Skeletal muscle tissue (tissue), 4 donors: ENCODE results near the gene ALG8. TPM values are rescaled to one million over a fixed set of nuclear protein-coding genes. Genes with fewer than 3 reads are reported as not detected.

Experiments
- H3K27ac ChIP-seq: one replicate; pipeline ENCODE4 v1.7.0; 2013; ENCODE audit warnings: mild to moderate bottlenecking, low read depth, low read length, inconsistent platforms
- H3K27me3 ChIP-seq, 3 donors: one replicate each; pipeline ENCODE4 v1.7.0; 2013; ENCODE audit warnings: low read length in 3 of 3; ENCODE audit not compliant: control insufficient read depth in 3 of 3, insufficient read depth in 3 of 3
- H3K36me3 ChIP-seq, 3 donors: one replicate each; pipeline ENCODE4 v1.7.0; 2013; ENCODE audit warnings: low read length in 3 of 3; ENCODE audit not compliant: control insufficient read depth in 3 of 3, insufficient read depth in 3 of 3
- H3K4me1 ChIP-seq, 3 donors: one replicate each; pipeline ENCODE4 v1.7.0; 2013; ENCODE audit warnings: low read length in 3 of 3, mild to moderate bottlenecking in 3 of 3; ENCODE audit not compliant: control insufficient read depth in 3 of 3, insufficient read depth in 3 of 3
- H3K4me3 ChIP-seq, 3 donors: one replicate each; pipeline ENCODE4 v1.7.0; 2013; ENCODE audit warnings: low read length in 3 of 3
- H3K9ac ChIP-seq, 3 donors: one replicate each; pipeline ENCODE4 v1.7.0; 2013; ENCODE audit warnings: low read length in 3 of 3, mild to moderate bottlenecking in 3 of 3, moderate library complexity in 2 of 3, low read depth in 1 of 3
- H3K9me3 ChIP-seq, 3 donors: one replicate each; pipeline ENCODE4 v1.7.0; 2013; ENCODE audit warnings: low read length in 3 of 3; ENCODE audit not compliant: control insufficient read depth in 3 of 3
- total RNA-seq: library from RNA; depleted of rRNA; stranded (reverse); fragments of >200 nt; gene quantifications from one replicate; pipeline ENCODE4 v1.2.3, GENCODE V29; 2014
- donor health status: Osteomylitis.

Gene ALG8
- total RNA-seq = 57.4 TPM

DNA sequence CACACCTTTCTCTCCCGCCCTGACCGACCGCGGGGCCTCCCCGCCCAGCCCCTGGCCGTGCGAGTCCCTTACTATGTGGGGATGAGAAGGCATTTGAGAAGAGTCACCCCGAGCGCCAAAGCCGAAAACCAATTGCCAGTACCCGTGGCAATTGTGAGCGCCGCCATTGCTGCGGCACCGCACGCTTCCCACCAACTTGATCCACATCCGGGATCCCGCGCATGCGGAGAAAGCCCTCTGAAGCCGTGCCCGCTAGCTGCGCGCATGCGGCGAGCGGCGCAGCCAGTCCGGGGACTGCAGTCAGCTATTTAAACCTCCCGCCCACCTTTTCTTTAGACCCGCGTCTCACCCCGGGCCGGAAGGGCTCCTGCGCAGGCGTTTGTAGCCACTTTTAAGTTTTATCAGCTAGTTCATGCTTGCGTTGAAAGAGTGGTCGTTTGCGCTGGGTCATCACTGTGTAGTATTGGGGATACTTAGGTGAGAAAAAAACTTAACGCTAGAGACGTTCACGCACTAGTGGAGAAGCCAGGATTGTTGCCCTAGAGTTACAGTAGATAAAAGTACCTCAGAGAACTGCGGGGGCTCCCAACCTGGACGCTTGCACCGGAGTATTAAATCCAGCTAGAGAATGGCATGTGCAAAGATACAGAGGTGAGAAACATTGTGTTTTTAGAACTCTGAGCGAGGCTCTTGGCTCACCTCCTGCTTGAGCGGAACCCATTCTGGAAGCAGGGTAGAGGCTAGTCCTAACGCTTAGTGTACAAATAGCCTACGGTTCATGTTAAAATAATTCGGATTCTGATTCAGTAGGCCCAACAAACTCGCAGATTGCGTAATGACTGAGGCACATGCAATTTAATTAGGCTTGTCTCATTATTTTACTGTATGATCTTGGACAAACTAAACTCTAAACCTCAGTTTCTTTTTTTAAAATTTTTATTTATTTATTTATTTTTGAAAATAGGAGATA lies at the start of gene ALG8:
ALG8 (minus strand) TSS at position 205 of the 970 bp plus-strand sequence; CDS start at position 167, 38 bp downstream.
- H3K4me3 ChIP-seq = peak within 1 kb of the TSS; percentile 94 to 98 (median 98)
- no peaks in the 10 kb centered on the region for H3K27me3 ChIP-seq
- H3K9ac ChIP-seq = peak within 1 kb of the TSS; percentile 81 to 91 (median 90)
- peak within 1 kb of the TSS; percentile 69 for H3K27ac ChIP-seq
- no peaks in the 10 kb centered on the region for H3K9me3 ChIP-seq
- H3K36me3 ChIP-seq = peaks cover 0 to 8% (median 3%) of the 10 kb centered on the region in 3 donors
- peaks cover 12 to 14% (median 12%) of the 10 kb centered on the region in 3 donors for H3K4me1 ChIP-seq

GRCh38 chr11:78188286-78189173 lies 49.1 kb upstream of the ALG8 start, which contains the start of the genes KCTD21 and USP35:
TSS of gene KCTD21 (minus strand) at chr11:78188626. CDS start at chr11:78174554, 14,072 bp downstream.
TSS of gene USP35 (plus strand) at chr11:78188919. CDS start at chr11:78196246, 7,327 bp downstream.
- Histone ChIP-seq H3K27ac (peak within 1 kb of the TSS; percentile 71), H3K27me3 (no peaks in the 10 kb centered on the region), H3K36me3 (peaks cover 0 to 2% (median 2%) of the 10 kb centered on the region in 3 donors), H3K9me3 (no peaks in the 10 kb centered on the region), H3K4me3 (peak within 1 kb of the TSS; percentile 85 to 98 (median 96)), H3K4me1 (peaks cover 44 to 54% (median 44%) of the 10 kb centered on the region in 3 donors), H3K9ac (peak within 1 kb of the TSS; percentile 70 to 84 (median 73))

- Histone ChIP-seq H3K27me3 (no peaks in the 10 kb centered on the region), H3K27ac (peak overlapping the region; percentile 71), H3K36me3 (peaks cover 0 to 5% (median 2%) of the 10 kb centered on the region in 3 donors), H3K4me3 (peak overlapping the region; percentile 75 to 98 (median 96)), H3K9me3 (no peaks in the 10 kb centered on the region), H3K9ac (peak overlapping the region; percentile 62 to 82 (median 67)), H3K4me1 (peaks cover 41 to 51% (median 42%) of the 10 kb centered on the region in 3 donors)
Measured at GRCh38 chr11:78187366-78188285, 48.2 kb upstream of the ALG8 start.

DNA sequence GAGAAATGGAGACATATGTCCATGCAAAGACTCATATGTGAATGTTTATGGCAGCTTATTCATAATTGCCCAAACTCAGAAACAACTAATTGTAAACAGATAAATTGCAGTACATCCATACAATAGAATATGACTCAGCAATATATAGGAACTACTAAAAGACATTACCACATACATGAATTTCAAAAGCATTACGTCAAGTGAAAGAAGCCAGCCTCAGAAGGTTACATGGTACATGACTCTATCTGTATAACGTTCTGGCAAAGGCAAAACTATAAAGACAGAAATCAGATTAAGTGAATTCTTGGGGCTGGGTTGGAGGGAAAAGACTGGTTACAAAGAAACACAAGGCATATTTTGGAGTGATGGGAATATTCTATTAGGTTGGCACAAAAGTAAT lies 41.8 kb upstream of the ALG8 start:
- Histone ChIP-seq H3K9ac (no peak overlapping the region), H3K4me3 (no peak overlapping the region), H3K27ac (no peak overlapping the region), H3K4me1 (peaks cover 0 to 4% (median 2%) of the 10 kb centered on the region in 3 donors), H3K9me3 (no peaks in the 10 kb centered on the region), H3K36me3 (peaks cover 0 to 5% (median 4%) of the 10 kb centered on the region in 3 donors), H3K27me3 (no peaks in the 10 kb centered on the region)

GRCh38 chr11:78180751-78181150 lies 41.3 kb upstream of the ALG8 start:
- Histone ChIP-seq H3K27me3 (no peaks in the 10 kb centered on the region), H3K9me3 (no peaks in the 10 kb centered on the region), H3K4me1 (peaks cover 0 to 4% (median 0%) of the 10 kb centered on the region in 3 donors), H3K9ac (no peak overlapping the region), H3K36me3 (peaks cover 0 to 5% (median 4%) of the 10 kb centered on the region in 3 donors), H3K4me3 (no peak overlapping the region), H3K27ac (no peak overlapping the region)

GRCh38 chr11:78179459-78180071 lies 40.1 kb upstream of the ALG8 start:
- Histone ChIP-seq H3K27me3 (no peaks in the 10 kb centered on the region), H3K9ac (peak overlapping the region in 1 of 3 donors; percentile 33), H3K9me3 (no peaks in the 10 kb centered on the region), H3K4me1 (peaks cover 0 to 4% (median 0%) of the 10 kb centered on the region in 3 donors), H3K27ac (no peak overlapping the region), H3K36me3 (peaks cover 0 to 5% (median 2%) of the 10 kb centered on the region in 3 donors), H3K4me3 (no peak overlapping the region)

DNA sequence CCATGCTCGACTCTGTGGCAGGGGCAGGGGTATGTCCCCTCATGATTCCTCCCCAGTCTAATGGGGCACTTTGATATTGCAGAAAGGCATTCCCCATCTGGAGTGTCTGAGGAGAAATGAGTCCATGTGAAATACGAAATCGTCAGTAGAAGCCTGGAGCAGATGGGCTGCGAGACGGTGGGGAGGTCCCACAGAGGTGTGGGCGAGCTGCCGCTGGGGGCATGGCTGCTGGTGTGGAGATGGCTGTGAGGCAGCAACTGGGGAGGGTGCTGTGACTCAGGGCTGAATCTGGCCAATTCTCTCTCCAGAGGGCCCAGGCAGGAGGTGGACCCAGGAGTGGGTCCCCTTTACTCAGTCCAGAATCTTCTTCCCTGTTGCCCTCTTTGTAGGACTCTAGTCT lies 37.8 kb upstream of the ALG8 start:
- Histone ChIP-seq H3K9ac (no peak overlapping the region), H3K27ac (no peak overlapping the region), H3K36me3 (peaks cover 11 to 23% (median 18%) of the 10 kb centered on the region in 3 donors), H3K9me3 (no peaks in the 10 kb centered on the region), H3K4me1 (peaks cover 0 to 4% (median 0%) of the 10 kb centered on the region in 3 donors), H3K4me3 (no peak overlapping the region), H3K27me3 (no peaks in the 10 kb centered on the region)

DNA sequence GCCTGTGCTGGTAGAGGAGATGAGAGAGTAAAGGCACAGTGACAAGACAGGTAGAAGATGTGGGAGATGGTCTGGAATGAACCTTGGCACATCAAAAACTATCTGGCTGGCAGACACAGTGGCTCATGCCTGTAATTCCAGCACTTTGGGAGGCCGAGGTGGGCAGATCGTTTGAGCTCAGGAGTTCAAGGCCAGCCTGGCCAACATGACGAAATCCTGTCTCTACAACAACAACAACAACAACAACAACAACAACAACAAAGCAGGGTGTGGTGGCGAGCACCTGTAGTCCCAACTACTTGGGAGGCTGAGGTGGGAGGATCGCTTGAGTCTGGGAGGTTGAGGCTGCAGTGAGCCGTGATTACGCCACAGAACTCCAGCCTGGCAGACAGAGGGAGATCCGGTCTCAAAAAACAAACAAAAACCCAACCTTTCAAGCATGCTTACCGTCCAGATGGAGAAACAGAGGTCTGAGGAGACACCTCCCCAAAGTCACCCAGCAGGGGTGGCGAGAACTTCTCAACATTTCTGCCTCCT lies 37.2 kb upstream of the ALG8 start:
- Histone ChIP-seq H3K9ac (no peak overlapping the region), H3K27ac (no peak overlapping the region), H3K36me3 (peaks cover 15 to 26% (median 19%) of the 10 kb centered on the region in 3 donors), H3K9me3 (no peaks in the 10 kb centered on the region), H3K27me3 (no peaks in the 10 kb centered on the region), H3K4me1 (peaks cover 0 to 4% (median 0%) of the 10 kb centered on the region in 3 donors), H3K4me3 (no peak overlapping the region)
